ENCODE data around the gene CCL5.
"Not testable (repeated sequence)": the region's sequence is repeated elsewhere in the genome, so short reads cannot be mapped to it uniquely, and the experiment has no call there.

The CCL5 gene

DNA sequence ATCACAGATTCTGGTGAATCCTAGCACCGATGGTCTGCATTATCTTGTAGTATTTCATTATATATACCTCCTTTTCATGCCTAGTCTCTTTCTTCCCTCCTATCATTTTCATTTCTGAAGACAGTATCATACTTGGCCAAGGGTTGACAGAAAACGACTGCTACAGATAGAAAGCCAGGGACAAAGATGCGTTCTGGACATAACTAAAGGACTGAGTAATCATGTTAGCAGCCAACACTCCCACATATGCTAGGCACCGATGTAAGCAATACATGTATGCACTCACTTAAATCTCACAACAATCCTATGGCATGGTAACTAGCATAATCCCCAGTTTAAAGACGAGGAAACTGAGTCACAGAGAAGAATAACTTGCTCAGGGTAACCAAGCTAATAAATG, 27.5 kb upstream of the CCL5 start:
- no peak for ATAC-seq (replicated peaks)
- Mint-ChIP-seq H3K4me3 (no peak overlapping the region), H3K27ac (peak overlapping the region in 1 of 2 donors; percentile 16), H3K27me3 (no peaks in the 10 kb centered on the region), H3K4me1 (ENCODE audit: low read depth in 2 of 2) (peaks cover 24 to 59% of the 10 kb centered on the region in 2 donors), H3K36me3 (ENCODE audit: insufficient read depth) (no peaks in the 10 kb centered on the region), H3K9me3 (no peaks in the 10 kb centered on the region)
- DNase-seq = no peak

DNA sequence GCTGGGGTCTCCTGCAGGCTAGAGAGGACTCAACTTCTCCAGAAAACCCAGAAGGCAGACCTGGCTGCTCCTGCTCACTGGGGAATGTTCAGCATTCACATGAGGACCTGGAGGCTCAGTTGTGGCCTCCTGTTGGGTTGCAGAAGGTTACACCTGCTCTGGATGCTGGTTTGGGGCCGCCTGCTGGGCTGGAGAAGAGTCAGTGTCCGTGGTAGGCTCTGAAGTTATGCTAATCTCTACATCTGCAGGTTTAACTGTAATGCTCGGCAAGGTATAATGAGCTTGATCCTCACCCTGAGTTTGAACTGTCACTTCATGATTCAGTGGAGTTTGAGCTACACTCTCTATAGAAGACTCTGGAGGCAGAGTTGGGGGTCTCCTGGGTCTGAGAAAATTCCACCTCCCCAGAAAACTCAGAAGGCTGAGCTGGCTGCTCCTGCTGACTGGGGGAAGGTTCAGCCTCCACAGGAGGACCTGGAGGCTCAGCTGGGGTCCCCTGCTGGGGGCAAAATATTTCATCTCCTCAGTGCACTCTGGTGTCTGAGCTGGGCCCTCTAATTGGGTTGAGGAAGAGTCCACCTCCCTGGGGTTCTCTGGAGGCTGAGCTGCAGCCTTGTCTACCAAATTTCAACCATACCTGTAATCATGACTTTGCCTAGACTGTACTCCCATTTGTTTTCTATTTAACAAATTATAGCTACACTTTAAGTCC, 26.9 kb upstream of the CCL5 start:
- no peaks in the 10 kb centered on the region for H3K36me3 Mint-ChIP-seq (ENCODE audit: insufficient read depth)
- H3K9me3 Mint-ChIP-seq = no peaks in the 10 kb centered on the region
- H3K4me3 Mint-ChIP-seq = no peak overlapping the region
- peak overlapping the region in 1 of 2 donors; percentile 16 for H3K27ac Mint-ChIP-seq
- ATAC-seq (replicated peaks) (peak; percentile 49), DNase-seq (no peak)
- no peaks in the 10 kb centered on the region for H3K27me3 Mint-ChIP-seq
- peaks cover 24 to 56% of the 10 kb centered on the region in 2 donors for H3K4me1 Mint-ChIP-seq (ENCODE audit: low read depth in 2 of 2)

DNA sequence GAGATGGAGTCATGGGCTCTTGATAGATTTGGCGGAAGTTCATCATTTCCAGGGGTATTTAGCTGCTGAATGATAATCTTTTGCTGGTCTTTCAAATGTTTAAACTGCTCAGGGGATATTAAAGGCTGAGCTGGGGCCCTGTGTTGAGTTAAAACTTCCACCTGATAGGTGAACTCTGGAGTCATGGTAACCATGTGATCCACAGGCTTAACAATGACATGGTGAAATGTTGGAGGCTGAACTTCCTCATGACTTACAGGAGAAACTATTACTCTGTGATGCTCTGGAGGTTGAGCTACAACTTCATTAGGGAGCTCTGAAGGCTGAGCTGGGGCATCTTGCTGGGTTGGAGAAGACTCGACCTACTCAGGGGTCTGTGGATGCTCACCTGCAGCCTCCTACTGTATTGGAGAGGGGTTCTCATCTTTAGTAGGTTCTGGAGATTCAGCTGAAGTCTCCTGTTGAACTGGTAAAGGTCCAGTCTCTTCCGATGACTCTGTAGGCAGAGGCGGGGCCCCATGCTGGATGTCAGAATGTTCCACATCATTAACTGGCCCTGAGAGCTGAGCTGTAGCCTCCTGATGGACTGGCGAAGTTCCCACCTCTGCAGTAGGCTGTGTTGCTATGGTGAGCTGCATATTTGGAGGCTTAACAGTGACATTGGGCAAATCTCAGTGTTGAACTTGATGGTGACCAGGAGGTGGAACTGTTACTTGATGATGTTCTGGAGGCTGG, 26.2 kb upstream of the CCL5 start:
- no peaks in the 10 kb centered on the region for H3K27me3 Mint-ChIP-seq
- no peak overlapping the region for H3K27ac Mint-ChIP-seq
- ATAC-seq (replicated peaks) (no peak), DNase-seq (no peak)
- no peak overlapping the region for H3K4me3 Mint-ChIP-seq
- H3K36me3 Mint-ChIP-seq (ENCODE audit: insufficient read depth) = no peaks in the 10 kb centered on the region
- H3K4me1 Mint-ChIP-seq (ENCODE audit: low read depth in 2 of 2) = peaks cover 28 to 52% of the 10 kb centered on the region in 2 donors
- H3K9me3 Mint-ChIP-seq = no peaks in the 10 kb centered on the region

DNA sequence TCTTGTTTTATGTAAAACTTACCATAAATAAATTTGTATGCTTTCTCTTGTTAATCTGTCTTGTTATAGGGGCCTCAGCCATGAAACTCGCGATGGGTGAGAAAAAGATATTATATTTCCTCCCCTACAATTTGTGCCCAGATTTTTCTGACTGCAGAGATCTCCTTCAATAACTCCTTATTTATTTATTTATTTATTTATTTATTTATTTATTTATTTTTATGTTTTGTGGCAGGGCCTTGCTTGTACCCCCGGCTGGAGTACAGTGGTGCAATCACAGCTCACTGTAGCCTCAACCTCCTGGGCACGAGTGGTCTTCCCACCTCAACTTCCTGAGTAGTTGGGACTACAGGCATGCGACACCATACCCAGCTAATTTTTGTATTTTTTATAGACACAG, 23.3 kb upstream of the CCL5 start:
- DNase-seq (no peak), ATAC-seq (replicated peaks) (no peak)
- peak overlapping the region in 1 of 2 donors; percentile 31 for H3K4me3 Mint-ChIP-seq
- H3K27ac Mint-ChIP-seq = peak overlapping the region in 1 of 2 donors; percentile 95
- no peaks in the 10 kb centered on the region for H3K27me3 Mint-ChIP-seq
- peaks cover 46 to 64% of the 10 kb centered on the region in 2 donors for H3K4me1 Mint-ChIP-seq (ENCODE audit: low read depth in 2 of 2)
- no peaks in the 10 kb centered on the region for H3K9me3 Mint-ChIP-seq
- peaks cover 4% of the 10 kb centered on the region for H3K36me3 Mint-ChIP-seq (ENCODE audit: insufficient read depth)

DNA sequence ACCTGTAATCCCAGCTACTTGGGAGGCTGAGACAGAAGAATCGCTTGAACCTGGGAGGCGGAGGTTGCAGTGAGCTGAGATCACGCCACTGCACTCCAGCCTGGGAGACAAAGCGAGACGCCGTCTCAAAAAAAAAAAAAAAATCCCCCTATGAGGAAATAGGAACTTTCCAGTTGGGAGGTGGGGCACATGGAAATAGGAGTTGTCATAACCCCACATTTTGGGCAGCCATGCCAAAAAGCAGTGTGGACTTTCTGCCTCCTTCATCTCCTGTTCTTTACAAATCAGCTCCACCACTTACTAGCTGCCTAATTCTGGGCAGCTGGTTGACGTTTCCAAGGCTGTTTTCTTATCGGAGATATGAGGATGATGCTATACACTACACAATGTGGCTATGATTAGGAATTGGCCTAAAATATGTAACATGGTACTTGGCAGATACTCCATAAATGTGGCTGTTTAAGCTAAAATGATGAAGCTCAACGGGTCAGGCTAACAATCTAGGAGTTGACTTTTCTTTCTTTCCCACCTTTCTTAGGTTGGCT, 21.5 kb upstream of the CCL5 start:
- Mint-ChIP-seq H3K36me3 (ENCODE audit: insufficient read depth) (peaks cover 4% of the 10 kb centered on the region), H3K27ac (peak overlapping the region; percentile 95 to 97), H3K27me3 (no peaks in the 10 kb centered on the region), H3K4me3 (peak overlapping the region; percentile 78), H3K9me3 (no peaks in the 10 kb centered on the region), H3K4me1 (ENCODE audit: low read depth in 2 of 2) (peaks cover 54 to 60% of the 10 kb centered on the region in 2 donors)
- no peak for ATAC-seq (replicated peaks)
- no peak for DNase-seq

DNA sequence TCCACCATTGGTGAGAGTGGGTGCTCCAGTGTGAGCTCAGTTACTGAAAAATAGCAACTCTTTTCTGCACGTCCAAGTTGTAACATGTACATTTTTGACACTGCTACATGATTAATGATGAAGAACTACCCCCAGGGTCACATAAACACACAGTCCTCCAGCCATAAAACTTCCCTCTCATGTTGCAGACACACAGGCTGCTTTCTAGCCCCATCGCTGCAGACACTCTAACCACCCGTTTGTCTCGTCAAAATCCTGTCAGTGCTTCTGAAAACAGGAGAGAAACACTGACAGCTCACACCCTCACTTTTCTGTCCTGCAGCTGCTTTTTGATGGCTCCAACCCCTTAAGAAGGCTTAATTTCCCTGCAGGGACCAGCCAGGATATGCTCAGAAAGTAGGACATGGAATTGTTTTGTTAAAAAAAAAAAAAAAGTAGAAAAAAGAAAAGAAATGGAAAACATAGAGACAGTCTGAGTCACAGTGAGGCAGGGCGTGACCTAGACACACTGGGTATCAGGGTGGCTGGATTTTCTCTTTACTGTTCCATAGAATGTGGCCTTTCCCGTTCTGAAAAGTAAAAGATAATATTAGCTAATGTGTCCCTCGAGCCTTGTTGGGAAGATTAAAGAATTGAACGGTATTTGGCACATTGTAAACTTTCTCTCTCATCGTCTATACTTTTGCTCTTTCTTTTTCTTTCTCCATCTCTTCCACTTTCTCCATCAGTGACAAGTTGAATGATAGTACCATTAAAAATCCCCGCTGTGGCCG, 20.7 kb upstream of the CCL5 start:
- Mint-ChIP-seq H3K9me3 (no peaks in the 10 kb centered on the region), H3K27me3 (no peaks in the 10 kb centered on the region), H3K36me3 (ENCODE audit: insufficient read depth) (peaks cover 12% of the 10 kb centered on the region), H3K4me3 (peak overlapping the region; percentile 78), H3K27ac (peak overlapping the region; percentile 95 to 97), H3K4me1 (ENCODE audit: low read depth in 2 of 2) (peaks cover 56 to 67% of the 10 kb centered on the region in 2 donors)
- peak in 2 of 3 experiments; percentile 50 to 56 for DNase-seq
- ATAC-seq (replicated peaks) = peak; percentile 54

DNA sequence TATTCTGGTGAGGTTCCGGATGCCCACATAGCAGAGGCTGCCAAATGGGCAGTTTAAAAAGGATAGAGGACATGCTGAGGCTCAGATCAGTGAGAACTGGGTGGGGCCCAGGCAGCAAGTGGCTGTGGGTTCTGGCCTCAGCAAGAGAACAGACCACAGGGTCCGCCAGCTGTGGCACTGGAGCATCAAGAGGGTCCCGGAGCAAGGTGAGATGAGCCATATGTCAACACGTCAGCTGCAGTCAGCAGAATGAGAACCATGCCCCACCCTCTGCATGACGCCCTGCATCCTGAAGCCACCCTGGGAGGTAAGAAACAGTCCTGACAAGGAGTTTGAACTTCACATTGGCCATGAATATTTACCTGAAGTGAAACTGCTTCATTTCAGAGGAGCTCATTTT, 20.1 kb upstream of the CCL5 start:
- Mint-ChIP-seq H3K27ac (peak overlapping the region; percentile 95 to 97), H3K4me1 (ENCODE audit: low read depth in 2 of 2) (peaks cover 63 to 69% of the 10 kb centered on the region in 2 donors), H3K36me3 (ENCODE audit: insufficient read depth) (peaks cover 13% of the 10 kb centered on the region), H3K9me3 (no peaks in the 10 kb centered on the region), H3K27me3 (no peaks in the 10 kb centered on the region), H3K4me3 (peak overlapping the region; percentile 78)
- ATAC-seq (replicated peaks) = peak; percentile 12
- peak in 2 of 3 experiments; percentile 22 to 29 for DNase-seq

DNA sequence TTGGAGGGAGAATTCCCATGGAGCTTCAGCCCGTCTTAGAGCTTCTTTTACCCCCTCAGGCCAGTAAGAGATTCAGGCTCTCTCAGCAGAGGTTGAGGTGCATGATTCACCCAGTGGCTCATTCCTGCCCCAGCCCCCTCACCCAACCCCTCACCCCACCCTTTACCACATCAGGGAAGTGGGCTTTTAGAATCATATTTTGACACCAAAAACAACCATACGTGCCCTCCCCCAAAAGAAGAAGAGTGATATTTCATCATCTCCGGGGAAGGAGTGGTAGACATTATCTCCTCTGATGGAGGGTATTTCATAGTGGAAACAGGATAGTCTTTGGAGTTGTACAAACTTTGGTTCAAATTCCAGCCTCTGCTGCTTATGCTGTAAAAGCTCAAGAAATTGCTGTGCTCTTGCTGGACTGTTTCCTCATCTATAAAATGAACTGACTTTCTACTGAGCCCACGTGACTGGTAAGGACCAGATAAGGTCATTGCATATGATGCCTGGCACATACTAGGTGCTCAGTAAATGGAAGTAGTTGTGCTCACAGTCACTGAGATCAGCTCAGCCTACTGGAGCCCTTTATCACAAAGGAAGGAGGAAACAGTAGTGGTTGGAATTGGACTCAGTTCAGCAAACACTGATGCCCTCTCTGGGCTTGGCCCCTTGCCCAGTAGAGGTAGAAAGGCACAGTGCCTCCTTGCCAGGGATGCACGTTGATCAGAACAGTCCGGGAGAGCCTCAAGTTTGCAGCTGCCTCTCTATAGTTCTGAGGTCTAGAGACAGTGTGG, 18.3 kb upstream of the CCL5 start:
- H3K9me3 Mint-ChIP-seq = no peaks in the 10 kb centered on the region
- no peaks in the 10 kb centered on the region for H3K27me3 Mint-ChIP-seq
- H3K27ac Mint-ChIP-seq = peak overlapping the region; percentile 95 to 97
- ATAC-seq (replicated peaks) = peak; percentile 20
- no peak for DNase-seq
- H3K4me1 Mint-ChIP-seq (ENCODE audit: low read depth in 2 of 2) = peaks cover 75 to 79% of the 10 kb centered on the region in 2 donors
- peaks cover 18% of the 10 kb centered on the region for H3K36me3 Mint-ChIP-seq (ENCODE audit: insufficient read depth)
- peak overlapping the region; percentile 78 for H3K4me3 Mint-ChIP-seq

DNA sequence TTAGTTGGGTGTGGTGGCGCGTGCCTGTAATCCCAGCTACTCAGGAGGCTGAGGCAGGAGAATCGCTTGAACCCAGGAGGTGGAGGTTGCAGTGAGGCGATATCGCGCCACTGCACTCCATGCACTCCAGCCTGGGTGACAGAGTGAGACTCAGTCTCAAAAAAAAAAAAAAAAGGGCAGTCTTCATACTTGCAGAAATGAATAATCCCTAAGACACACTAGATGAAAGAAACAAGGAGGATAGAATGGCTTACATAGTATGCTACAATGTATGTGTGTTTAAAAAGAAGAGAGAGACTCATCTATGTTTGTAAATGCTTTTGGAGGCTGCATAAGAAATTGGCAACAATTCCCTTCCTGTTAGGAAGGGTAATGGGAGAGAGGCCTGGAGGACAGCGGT, 17.6 kb upstream of the CCL5 start:
- H3K4me3 Mint-ChIP-seq = peak overlapping the region; percentile 78
- peaks cover 18% of the 10 kb centered on the region for H3K36me3 Mint-ChIP-seq (ENCODE audit: insufficient read depth)
- H3K4me1 Mint-ChIP-seq (ENCODE audit: low read depth in 2 of 2) = peaks cover 79 to 82% of the 10 kb centered on the region in 2 donors
- H3K27me3 Mint-ChIP-seq; DNase-seq; H3K9me3 Mint-ChIP-seq; ATAC-seq (replicated peaks): not testable (repeated sequence)
- H3K27ac Mint-ChIP-seq = peak overlapping the region; percentile 95 to 97

DNA sequence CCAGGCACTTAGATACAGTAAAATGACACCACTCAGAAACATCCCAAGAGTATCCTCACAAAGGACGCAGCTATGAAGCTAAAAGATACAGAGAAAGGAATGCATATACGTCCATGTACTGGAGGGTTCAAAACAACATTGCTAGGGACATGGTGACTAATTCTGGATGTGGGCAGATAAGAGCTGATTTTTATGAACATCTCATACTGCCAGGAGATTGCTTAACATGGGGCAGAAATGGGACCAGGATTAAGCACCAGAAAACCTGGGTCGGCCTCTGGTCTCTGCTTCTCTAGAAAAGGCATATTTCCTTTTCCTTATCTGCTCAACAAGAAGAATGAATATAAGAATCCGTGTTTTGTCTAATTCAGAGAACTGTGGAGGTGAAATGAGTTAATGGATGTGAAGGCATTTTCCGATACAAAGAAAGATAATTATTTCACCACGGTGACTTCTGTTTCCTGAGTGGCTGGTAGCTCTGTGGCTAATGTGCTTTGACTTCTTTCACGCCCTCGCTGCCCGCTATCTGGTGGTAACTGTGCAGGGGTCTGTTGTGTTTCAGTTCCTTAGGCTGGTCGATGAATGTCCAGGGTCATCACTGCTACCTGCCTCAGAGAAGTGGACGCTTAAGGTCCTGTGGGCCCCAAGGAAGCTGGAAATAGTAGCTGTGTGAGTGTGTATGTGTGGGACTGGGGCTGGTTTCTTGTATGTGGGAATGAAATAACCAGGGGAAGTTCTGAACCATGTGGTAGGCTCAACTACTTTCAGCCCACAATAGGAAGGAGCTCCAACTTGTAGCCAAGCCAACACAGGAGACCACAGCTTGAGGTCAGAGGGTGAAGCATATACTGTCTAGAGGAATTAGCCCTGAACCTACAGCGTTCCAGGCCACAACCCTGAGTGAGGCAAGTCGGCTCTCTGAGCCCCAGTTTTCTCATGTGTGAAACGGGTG, 15.8 kb upstream of the CCL5 start:
- Mint-ChIP-seq H3K27ac (peak overlapping the region; percentile 89 to 91), H3K4me1 (ENCODE audit: low read depth in 2 of 2) (peaks cover 86 to 89% of the 10 kb centered on the region in 2 donors), H3K9me3 (peaks cover 0 to 3% of the 10 kb centered on the region in 2 donors), H3K27me3 (no peaks in the 10 kb centered on the region), H3K36me3 (ENCODE audit: insufficient read depth) (peaks cover 30% of the 10 kb centered on the region), H3K4me3 (peak overlapping the region; percentile 76 to 81)
- ATAC-seq (replicated peaks) (peak; percentile 76), DNase-seq (peak; percentile 54 to 69 (median 65))

DNA sequence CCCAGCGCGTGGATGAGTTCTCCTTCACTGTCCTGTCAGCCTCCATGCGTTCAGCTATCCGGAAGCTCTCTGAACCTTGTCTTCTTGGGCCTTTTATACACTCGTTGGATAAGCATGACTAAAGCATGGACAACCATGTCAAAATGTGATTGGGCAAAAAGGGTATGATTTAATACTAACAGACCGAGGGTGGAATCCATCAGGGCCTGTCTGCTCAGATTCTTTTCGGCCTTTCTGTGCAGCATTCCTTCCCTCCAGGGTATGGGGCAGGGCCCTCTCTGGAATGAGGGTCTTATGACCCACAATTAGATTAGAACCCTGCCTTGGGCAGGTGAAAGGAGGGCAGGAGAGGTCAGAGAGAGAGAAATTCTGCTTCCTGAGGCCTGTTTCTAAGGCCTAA, 14.0 kb upstream of the CCL5 start:
- peaks cover 85 to 89% of the 10 kb centered on the region in 2 donors for H3K4me1 Mint-ChIP-seq (ENCODE audit: low read depth in 2 of 2)
- peaks cover 0 to 3% of the 10 kb centered on the region in 2 donors for H3K9me3 Mint-ChIP-seq
- H3K36me3 Mint-ChIP-seq (ENCODE audit: insufficient read depth) = peaks cover 38% of the 10 kb centered on the region
- H3K4me3 Mint-ChIP-seq = peak overlapping the region; percentile 15 to 40
- ATAC-seq (replicated peaks) (no peak), DNase-seq (no peak)
- H3K27ac Mint-ChIP-seq = peak overlapping the region in 1 of 2 donors; percentile 83
- no peaks in the 10 kb centered on the region for H3K27me3 Mint-ChIP-seq

DNA sequence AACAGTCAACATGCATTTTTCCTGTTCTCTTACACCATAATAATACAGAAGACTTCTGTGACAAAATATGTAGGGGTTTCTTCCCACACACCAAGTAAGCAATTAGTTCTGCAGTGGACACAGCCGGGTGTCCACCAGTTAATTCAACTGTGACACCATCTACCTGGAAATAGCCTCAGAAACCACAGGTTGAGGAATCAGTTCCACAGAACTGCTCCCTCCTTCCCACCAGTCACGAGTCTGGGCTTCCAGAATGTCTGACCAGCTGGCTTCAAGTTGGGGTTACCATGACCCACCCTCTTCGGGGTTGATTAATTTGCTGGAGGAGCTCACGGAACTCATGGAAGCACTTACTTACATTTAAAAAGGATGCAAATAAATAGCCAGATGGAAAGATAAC, 13.6 kb upstream of the CCL5 start:
- Mint-ChIP-seq H3K27me3 (no peaks in the 10 kb centered on the region), H3K4me3 (peak overlapping the region in 1 of 2 donors; percentile 15)

More for the DNA sequence above, 13.6 kb upstream of the CCL5 start:
- H3K36me3 Mint-ChIP-seq (ENCODE audit: insufficient read depth) = peaks cover 40% of the 10 kb centered on the region
- DNase-seq = no peak
- no peak for ATAC-seq (replicated peaks)
- H3K4me1 Mint-ChIP-seq (ENCODE audit: low read depth in 2 of 2) = peaks cover 85 to 89% of the 10 kb centered on the region in 2 donors
- peak overlapping the region; percentile 28 to 83 for H3K27ac Mint-ChIP-seq
- H3K9me3 Mint-ChIP-seq = peaks cover 0 to 3% of the 10 kb centered on the region in 2 donors

All from effector memory CD8-positive, alpha-beta T cell (primary cell).